Subcutaneous abdominal adipose tissue (tissue), 5 donors: ENCODE data around the gene LRRC4.

Experiments used
- H3K27ac ChIP-seq: one replicate; pipeline ENCODE4 v1.7.0; 2013; ENCODE audit warnings: low read depth, mild to moderate bottlenecking, inconsistent platforms, low read length, moderate library complexity
- H3K27me3 ChIP-seq, 5 donors: one replicate each; pipeline ENCODE4 v1.7.0; 2013; ENCODE audit warnings: low read length in 5 of 5, inconsistent platforms in 1 of 5; ENCODE audit not compliant: control insufficient read depth in 5 of 5, insufficient read depth in 4 of 5
- H3K36me3 ChIP-seq, 5 donors: one replicate each; pipeline ENCODE4 v1.7.0; 2013; ENCODE audit warnings: low read length in 5 of 5; ENCODE audit not compliant: control insufficient read depth in 5 of 5, insufficient read depth in 5 of 5
- H3K4me1 ChIP-seq, 5 donors: one replicate each; pipeline ENCODE4 v1.7.0; 2013; ENCODE audit warnings: low read length in 5 of 5, mild to moderate bottlenecking in 3 of 5, moderate library complexity in 1 of 5; ENCODE audit not compliant: control insufficient read depth in 5 of 5, insufficient read depth in 5 of 5
- H3K4me3 ChIP-seq, 5 donors: one replicate each; pipeline ENCODE4 v1.7.0; 2013; ENCODE audit warnings: low read length in 5 of 5, low read depth in 1 of 5
- H3K9ac ChIP-seq, 5 donors: one replicate each; pipeline ENCODE4 v1.7.0; 2013; ENCODE audit warnings: low read length in 5 of 5, mild to moderate bottlenecking in 4 of 5, moderate library complexity in 3 of 5
- H3K9me3 ChIP-seq, 5 donors: one replicate each; pipeline ENCODE4 v1.7.0; 2013; ENCODE audit warnings: low read length in 5 of 5; ENCODE audit not compliant: control insufficient read depth in 5 of 5
- donor health status: healthy.
- donor health status: healthy.
- donor health status: healthy.
- donor health status: healthy.
- donor health status: healthy.

The LRRC4 gene

GRCh38 chr7:128073671-128074310, 42.6 kb upstream of the LRRC4 start:
- Histone ChIP-seq H3K4me1 (peaks cover 0 to 14% (median 8%) of the 10 kb centered on the region in 5 donors), H3K27me3 (no peaks in the 10 kb centered on the region), H3K27ac (no peak overlapping the region), H3K36me3 (peaks cover 0 to 48% (median 21%) of the 10 kb centered on the region in 5 donors), H3K9ac (no peak overlapping the region), H3K9me3 (no peaks in the 10 kb centered on the region), H3K4me3 (no peak overlapping the region)

GRCh38 chr7:128071801-128072200, 40.6 kb upstream of the LRRC4 start:
- peaks cover 0 to 36% (median 16%) of the 10 kb centered on the region in 5 donors for H3K36me3 ChIP-seq
- H3K27ac ChIP-seq: no peak overlapping the region
- H3K9me3 ChIP-seq: no peaks in the 10 kb centered on the region
- H3K4me1 ChIP-seq: peaks cover 0 to 9% (median 1%) of the 10 kb centered on the region in 5 donors
- no peak overlapping the region for H3K4me3 ChIP-seq
- no peaks in the 10 kb centered on the region for H3K27me3 ChIP-seq
- no peak overlapping the region for H3K9ac ChIP-seq

- Histone ChIP-seq H3K27me3 (no peaks in the 10 kb centered on the region), H3K9ac (no peak overlapping the region), H3K27ac (no peak overlapping the region), H3K4me3 (no peak overlapping the region), H3K36me3 (peaks cover 0 to 37% (median 16%) of the 10 kb centered on the region in 5 donors), H3K4me1 (peaks cover 0 to 8% (median 0%) of the 10 kb centered on the region in 5 donors), H3K9me3 (no peaks in the 10 kb centered on the region)
These were observed 40.1 kb upstream of the LRRC4 start for GRCh38 chr7:128071376-128071775.

GRCh38 chr7:128069373-128070364, 38.4 kb upstream of the LRRC4 start:
- no peaks in the 10 kb centered on the region for H3K4me1 ChIP-seq
- no peaks in the 10 kb centered on the region for H3K9me3 ChIP-seq
- H3K27me3 ChIP-seq: no peaks in the 10 kb centered on the region
- H3K27ac ChIP-seq: no peak overlapping the region
- H3K9ac ChIP-seq: no peak overlapping the region
- peaks cover 0 to 24% (median 15%) of the 10 kb centered on the region in 5 donors for H3K36me3 ChIP-seq
- H3K4me3 ChIP-seq: no peak overlapping the region

GRCh38 chr7:128068785-128069184, 37.5 kb upstream of the LRRC4 start:
- no peaks in the 10 kb centered on the region for H3K9me3 ChIP-seq
- no peaks in the 10 kb centered on the region for H3K27me3 ChIP-seq
- H3K4me3 ChIP-seq: no peak overlapping the region
- peaks cover 0 to 16% (median 10%) of the 10 kb centered on the region in 5 donors for H3K36me3 ChIP-seq
- H3K9ac ChIP-seq: no peak overlapping the region
- no peaks in the 10 kb centered on the region for H3K4me1 ChIP-seq
- no peak overlapping the region for H3K27ac ChIP-seq

GRCh38 chr7:128067983-128068382, 36.7 kb upstream of the LRRC4 start:
- Histone ChIP-seq H3K27me3 (no peaks in the 10 kb centered on the region), H3K9ac (no peak overlapping the region), H3K9me3 (no peaks in the 10 kb centered on the region), H3K27ac (no peak overlapping the region), H3K36me3 (peaks cover 0 to 12% (median 9%) of the 10 kb centered on the region in 5 donors), H3K4me1 (no peaks in the 10 kb centered on the region), H3K4me3 (no peak overlapping the region)

- H3K9me3 ChIP-seq: no peaks in the 10 kb centered on the region
- no peak overlapping the region for H3K4me3 ChIP-seq
- no peaks in the 10 kb centered on the region for H3K27me3 ChIP-seq
- H3K36me3 ChIP-seq: peaks cover 0 to 12% (median 8%) of the 10 kb centered on the region in 5 donors
- no peaks in the 10 kb centered on the region for H3K4me1 ChIP-seq
- no peak overlapping the region for H3K27ac ChIP-seq
- no peak overlapping the region for H3K9ac ChIP-seq
These were observed 35.6 kb upstream of the LRRC4 start for GRCh38 chr7:128066858-128067257.

- Histone ChIP-seq H3K27me3 (no peaks in the 10 kb centered on the region), H3K27ac (no peak overlapping the region), H3K4me1 (no peaks in the 10 kb centered on the region), H3K9me3 (no peaks in the 10 kb centered on the region), H3K4me3 (no peak overlapping the region), H3K9ac (no peak overlapping the region), H3K36me3 (peaks cover 0 to 9% (median 7%) of the 10 kb centered on the region in 5 donors)
These were observed 35.2 kb upstream of the LRRC4 start for GRCh38 chr7:128066395-128066794.

- peaks cover 0 to 9% (median 8%) of the 10 kb centered on the region in 5 donors for H3K36me3 ChIP-seq
- H3K4me1 ChIP-seq: no peaks in the 10 kb centered on the region
- no peak overlapping the region for H3K27ac ChIP-seq
- no peak overlapping the region for H3K9ac ChIP-seq
- H3K9me3 ChIP-seq: no peaks in the 10 kb centered on the region
- H3K4me3 ChIP-seq: no peak overlapping the region
- H3K27me3 ChIP-seq: no peaks in the 10 kb centered on the region
These were observed 34.6 kb upstream of the LRRC4 start for GRCh38 chr7:128065872-128066271.

GRCh38 chr7:128063088-128063487, 31.9 kb upstream of the LRRC4 start:
- H3K4me1 ChIP-seq: no peaks in the 10 kb centered on the region
- H3K36me3 ChIP-seq: peaks cover 0 to 10% (median 8%) of the 10 kb centered on the region in 5 donors
- H3K4me3 ChIP-seq: no peak overlapping the region
- no peak overlapping the region for H3K9ac ChIP-seq
- H3K27ac ChIP-seq: no peak overlapping the region
- no peaks in the 10 kb centered on the region for H3K27me3 ChIP-seq
- H3K9me3 ChIP-seq: no peaks in the 10 kb centered on the region
